OCI-LY1 (cell line): ENCODE data around the gene JPH3.

Source experiments
- H2AFZ ChIP-seq: fragments of 200-600 bp; sonication (generic), shearing (Covaris generic); 2 replicates; pipeline ENCODE4 v1.6.0; 2014; ENCODE audit warnings: antibody characterized with exemption, mild to moderate bottlenecking, low read length
- H3F3A ChIP-seq: fragments of 200-600 bp; sonication (generic), shearing (Covaris generic); 2 replicates; pipeline ENCODE4 v1.6.0; 2014; ENCODE audit warnings: mild to moderate bottlenecking, antibody characterized with exemption, low read length, moderate library complexity; ENCODE audit not compliant: insufficient read depth
- H3K27ac ChIP-seq: fragments of 200-600 bp; sonication (generic); 2 replicates; pipeline ENCODE4 v1.5.1; 2014; ENCODE audit warnings: low read length, mixed run types, mild to moderate bottlenecking, low read depth; ENCODE audit not compliant: poor library complexity, severe bottlenecking
- H3K27me3 ChIP-seq: fragments of 200-600 bp; sonication (generic); 2 replicates; pipeline ENCODE4 v1.6.0; 2014; ENCODE audit warnings: antibody characterized with exemption, mild to moderate bottlenecking, low read length, moderate library complexity; ENCODE audit not compliant: insufficient read depth
- H3K36me3 ChIP-seq: fragments of 200-600 bp; sonication (generic); 2 replicates; pipeline ENCODE4 v1.6.1; 2014; ENCODE audit warnings: mild to moderate bottlenecking, antibody characterized with exemption, low read length, moderate library complexity, mixed read lengths; ENCODE audit not compliant: insufficient read depth
- H3K4me1 ChIP-seq: fragments of 200-600 bp; sonication (generic); 2 replicates; pipeline ENCODE4 v1.5.1; 2014; ENCODE audit warnings: mild to moderate bottlenecking, low read length, moderate library complexity; ENCODE audit not compliant: insufficient read depth, severe bottlenecking
- H3K4me2 ChIP-seq: fragments of 200-600 bp; sonication (generic), shearing (Covaris generic); 2 replicates; pipeline ENCODE4 v1.6.1; 2014; ENCODE audit warnings: low read length
- H3K4me3 ChIP-seq: fragments of 200-600 bp; sonication (generic); 2 replicates; pipeline ENCODE4 v1.5.1; 2014; ENCODE audit warnings: low read length, low read depth, mild to moderate bottlenecking, mixed read lengths; ENCODE audit not compliant: poor library complexity, severe bottlenecking
- H3K79me2 ChIP-seq: fragments of 200-600 bp; shearing (Covaris generic); 2 replicates; pipeline ENCODE4 v1.6.1; 2016; ENCODE audit warnings: mixed run types, low read length, mixed read lengths; ENCODE audit not compliant: insufficient read depth
- H3K9ac ChIP-seq: fragments of 200-600 bp; sonication (generic), shearing (Covaris generic); 2 replicates; pipeline ENCODE4 v1.6.1; 2014; ENCODE audit warnings: mild to moderate bottlenecking, low read length, mixed read lengths
- H3K9me2 ChIP-seq: fragments of 200-600 bp; sonication (generic), shearing (Covaris generic); 2 replicates; pipeline ENCODE4 v1.6.1; 2014; ENCODE audit warnings: low read depth, mild to moderate bottlenecking, low read length, mixed read lengths
- H3K9me3 ChIP-seq: fragments of 200-600 bp; shearing (Covaris generic); 2 replicates; pipeline ENCODE4 v1.6.1; 2014; ENCODE audit warnings: low read length, mixed read lengths
- H4K20me1 ChIP-seq: fragments of 200-600 bp; sonication (generic), shearing (Covaris generic); 2 replicates; pipeline ENCODE4 v1.6.0; 2016; ENCODE audit warnings: mild to moderate bottlenecking, low read length; ENCODE audit not compliant: insufficient read depth
- EZH2 ChIP-seq: fragments of 200-600 bp; sonication (generic), shearing (Covaris generic); IDR thresholded peaks from 2 replicates; pipeline ENCODE4 v1.8.0; 2017; ENCODE audit warnings: borderline replicate concordance, mixed run types, mild to moderate bottlenecking, antibody characterized with exemption, low read length, moderate library complexity, mixed read lengths
- TF ChIP-seq, protein P1 (sequence below): fragments of 200-600 bp; sonication (generic), shearing (Covaris generic); IDR thresholded peaks from 2 replicates; pipeline ENCODE4 v1.5.1; 2017; ENCODE audit warnings: mild to moderate bottlenecking, antibody characterized with exemption, low read length, moderate library complexity, mixed read lengths

Gene JPH3

GRCh38 chr16:87697792-87698191, 95.5 kb downstream of the JPH3 start:
- Histone ChIP-seq H3K27me3 (no peaks in the 10 kb centered on the region), H3K79me2 (no peaks in the 10 kb centered on the region), H2AFZ (no peak overlapping the region), H3K9ac (peak overlapping the region; percentile 79), H3K4me2 (peak overlapping the region; percentile 67), H3K4me3 (peak overlapping the region; percentile 45), H3F3A (0 out of 2 replicates have a peak, but pooled peaks cover 10% of the 10 kb centered on the region), H3K36me3 (peaks cover 63% of the 10 kb centered on the region), H3K27ac (peak overlapping the region; percentile 99), H3K4me1 (peaks cover 56% of the 10 kb centered on the region), H3K9me3 (no peaks in the 10 kb centered on the region), H4K20me1 (no peaks in the 10 kb centered on the region), H3K9me2 (no peaks in the 10 kb centered on the region)
- TF ChIP-seq, protein P1, sequence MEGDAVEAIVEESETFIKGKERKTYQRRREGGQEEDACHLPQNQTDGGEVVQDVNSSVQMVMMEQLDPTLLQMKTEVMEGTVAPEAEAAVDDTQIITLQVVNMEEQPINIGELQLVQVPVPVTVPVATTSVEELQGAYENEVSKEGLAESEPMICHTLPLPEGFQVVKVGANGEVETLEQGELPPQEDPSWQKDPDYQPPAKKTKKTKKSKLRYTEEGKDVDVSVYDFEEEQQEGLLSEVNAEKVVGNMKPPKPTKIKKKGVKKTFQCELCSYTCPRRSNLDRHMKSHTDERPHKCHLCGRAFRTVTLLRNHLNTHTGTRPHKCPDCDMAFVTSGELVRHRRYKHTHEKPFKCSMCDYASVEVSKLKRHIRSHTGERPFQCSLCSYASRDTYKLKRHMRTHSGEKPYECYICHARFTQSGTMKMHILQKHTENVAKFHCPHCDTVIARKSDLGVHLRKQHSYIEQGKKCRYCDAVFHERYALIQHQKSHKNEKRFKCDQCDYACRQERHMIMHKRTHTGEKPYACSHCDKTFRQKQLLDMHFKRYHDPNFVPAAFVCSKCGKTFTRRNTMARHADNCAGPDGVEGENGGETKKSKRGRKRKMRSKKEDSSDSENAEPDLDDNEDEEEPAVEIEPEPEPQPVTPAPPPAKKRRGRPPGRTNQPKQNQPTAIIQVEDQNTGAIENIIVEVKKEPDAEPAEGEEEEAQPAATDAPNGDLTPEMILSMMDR: no peak
- TF ChIP-seq EZH2: no peak

DNA sequence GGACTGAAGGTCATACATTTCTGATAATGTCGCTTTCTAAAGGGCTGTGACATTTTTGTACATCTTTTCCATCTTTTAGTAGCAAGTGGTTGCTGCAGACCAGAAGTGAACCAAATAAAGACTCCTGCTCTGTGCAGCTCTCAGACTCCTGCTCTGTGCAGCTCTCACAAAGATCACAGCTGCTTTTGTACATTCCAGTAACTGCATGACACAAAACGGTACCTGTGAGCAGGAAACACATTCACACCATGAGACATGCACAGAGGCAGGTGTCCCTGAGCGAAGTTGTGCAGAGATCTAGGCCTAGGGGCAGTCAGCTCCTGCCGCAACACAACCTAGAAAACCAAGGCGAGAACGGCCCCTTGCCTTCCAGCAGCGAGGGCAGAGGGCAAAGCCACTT, 95.9 kb downstream of the JPH3 start:
- Histone ChIP-seq H3K9ac (peak overlapping the region; percentile 79), H3F3A (0 out of 2 replicates have a peak, but pooled peaks cover 10% of the 10 kb centered on the region), H3K79me2 (no peaks in the 10 kb centered on the region), H3K9me3 (no peaks in the 10 kb centered on the region), H3K27ac (peak overlapping the region; percentile 99), H3K4me1 (peaks cover 61% of the 10 kb centered on the region), H3K36me3 (peaks cover 67% of the 10 kb centered on the region), H2AFZ (no peak overlapping the region), H3K4me2 (peak overlapping the region; percentile 67), H4K20me1 (no peaks in the 10 kb centered on the region), H3K27me3 (no peaks in the 10 kb centered on the region), H3K4me3 (peak overlapping the region; percentile 45), H3K9me2 (no peaks in the 10 kb centered on the region)
- no peak for TF ChIP-seq EZH2
- TF ChIP-seq, protein P1: no peak

GRCh38 chr16:87698676-87699199, 96.4 kb downstream of the JPH3 start:
- Histone ChIP-seq H3K9ac (peak overlapping the region; percentile 79), H4K20me1 (no peaks in the 10 kb centered on the region), H3K4me3 (peak overlapping the region; percentile 45), H3K79me2 (no peaks in the 10 kb centered on the region), H2AFZ (no peak overlapping the region), H3K4me2 (peak overlapping the region; percentile 67), H3K36me3 (peaks cover 71% of the 10 kb centered on the region), H3K9me3 (no peaks in the 10 kb centered on the region), H3K27me3 (no peaks in the 10 kb centered on the region), H3K9me2 (no peaks in the 10 kb centered on the region), H3K4me1 (peaks cover 66% of the 10 kb centered on the region), H3F3A (peaks cover 13% of the 10 kb centered on the region; the same call in 1 of the 2 replicates), H3K27ac (peak overlapping the region; percentile 99)
- TF ChIP-seq, protein P1: no peak
- no peak for TF ChIP-seq EZH2
